NCI-H69 (cell line): ENCODE measurements around the gene ZNF335.
A peak's percentile ranks its signal among the peaks of the same experiment; 100 is the strongest.

Experiments used
- DNase-seq: peaks from one replicate; lab custom pipeline; 2025; lab: John Stamatoyannopoulos, UW

The ZNF335 gene, protein sequence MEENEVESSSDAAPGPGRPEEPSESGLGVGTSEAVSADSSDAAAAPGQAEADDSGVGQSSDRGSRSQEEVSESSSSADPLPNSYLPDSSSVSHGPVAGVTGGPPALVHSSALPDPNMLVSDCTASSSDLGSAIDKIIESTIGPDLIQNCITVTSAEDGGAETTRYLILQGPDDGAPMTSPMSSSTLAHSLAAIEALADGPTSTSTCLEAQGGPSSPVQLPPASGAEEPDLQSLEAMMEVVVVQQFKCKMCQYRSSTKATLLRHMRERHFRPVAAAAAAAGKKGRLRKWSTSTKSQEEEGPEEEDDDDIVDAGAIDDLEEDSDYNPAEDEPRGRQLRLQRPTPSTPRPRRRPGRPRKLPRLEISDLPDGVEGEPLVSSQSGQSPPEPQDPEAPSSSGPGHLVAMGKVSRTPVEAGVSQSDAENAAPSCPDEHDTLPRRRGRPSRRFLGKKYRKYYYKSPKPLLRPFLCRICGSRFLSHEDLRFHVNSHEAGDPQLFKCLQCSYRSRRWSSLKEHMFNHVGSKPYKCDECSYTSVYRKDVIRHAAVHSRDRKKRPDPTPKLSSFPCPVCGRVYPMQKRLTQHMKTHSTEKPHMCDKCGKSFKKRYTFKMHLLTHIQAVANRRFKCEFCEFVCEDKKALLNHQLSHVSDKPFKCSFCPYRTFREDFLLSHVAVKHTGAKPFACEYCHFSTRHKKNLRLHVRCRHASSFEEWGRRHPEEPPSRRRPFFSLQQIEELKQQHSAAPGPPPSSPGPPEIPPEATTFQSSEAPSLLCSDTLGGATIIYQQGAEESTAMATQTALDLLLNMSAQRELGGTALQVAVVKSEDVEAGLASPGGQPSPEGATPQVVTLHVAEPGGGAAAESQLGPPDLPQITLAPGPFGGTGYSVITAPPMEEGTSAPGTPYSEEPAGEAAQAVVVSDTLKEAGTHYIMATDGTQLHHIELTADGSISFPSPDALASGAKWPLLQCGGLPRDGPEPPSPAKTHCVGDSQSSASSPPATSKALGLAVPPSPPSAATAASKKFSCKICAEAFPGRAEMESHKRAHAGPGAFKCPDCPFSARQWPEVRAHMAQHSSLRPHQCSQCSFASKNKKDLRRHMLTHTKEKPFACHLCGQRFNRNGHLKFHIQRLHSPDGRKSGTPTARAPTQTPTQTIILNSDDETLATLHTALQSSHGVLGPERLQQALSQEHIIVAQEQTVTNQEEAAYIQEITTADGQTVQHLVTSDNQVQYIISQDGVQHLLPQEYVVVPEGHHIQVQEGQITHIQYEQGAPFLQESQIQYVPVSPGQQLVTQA (N-terminal part only)

DNA sequence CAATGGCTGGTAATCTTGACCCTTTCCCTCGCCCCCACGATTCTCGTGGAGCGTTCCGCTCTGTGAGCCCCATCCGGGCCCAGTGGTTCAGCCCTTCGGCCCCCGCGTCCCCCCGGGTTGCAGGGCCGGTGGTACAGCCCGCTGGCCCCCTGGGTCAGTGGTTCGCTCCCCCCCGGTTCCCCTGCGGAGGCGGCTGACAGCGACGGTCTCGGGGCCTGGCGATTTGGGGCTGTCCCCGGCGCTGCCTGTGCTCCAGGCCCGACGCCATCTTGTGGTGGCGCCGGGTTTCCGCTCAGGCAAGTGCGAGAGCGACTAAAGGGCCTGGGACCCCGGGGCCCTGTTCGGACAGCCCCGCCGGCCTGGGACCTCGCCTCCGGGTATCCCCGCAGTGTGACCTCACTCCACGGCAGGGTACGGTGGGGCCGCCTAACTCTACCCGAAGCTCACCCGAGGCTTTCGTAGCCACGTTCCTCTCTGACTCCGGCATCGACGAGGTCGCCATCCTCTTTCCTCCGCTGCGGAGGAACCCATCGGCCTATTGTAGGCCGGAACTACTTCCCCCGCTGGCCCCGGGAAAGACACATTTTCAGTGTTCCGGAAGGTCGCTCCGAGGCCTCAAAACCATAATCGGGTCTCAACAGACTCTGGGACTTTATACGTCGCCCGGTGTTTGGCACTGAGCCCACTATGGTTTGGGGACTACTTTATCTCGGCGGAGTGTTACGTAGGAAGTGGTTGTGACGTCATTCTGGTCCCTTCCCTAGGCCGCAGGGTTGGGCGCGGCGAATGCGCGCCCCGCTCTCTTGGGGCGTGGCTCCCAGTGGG, at the start of gene ZNF335:
TSS of gene ZNF335 (minus strand) at position 529 of the 825 bp plus-strand sequence. CDS start 793 bp downstream, outside the sequence.
- peak; percentile 93 for DNase-seq

GRCh38 chr20:46020555-46020954, 48.6 kb upstream of the ZNF335 start:
- no peak for DNase-seq

DNA sequence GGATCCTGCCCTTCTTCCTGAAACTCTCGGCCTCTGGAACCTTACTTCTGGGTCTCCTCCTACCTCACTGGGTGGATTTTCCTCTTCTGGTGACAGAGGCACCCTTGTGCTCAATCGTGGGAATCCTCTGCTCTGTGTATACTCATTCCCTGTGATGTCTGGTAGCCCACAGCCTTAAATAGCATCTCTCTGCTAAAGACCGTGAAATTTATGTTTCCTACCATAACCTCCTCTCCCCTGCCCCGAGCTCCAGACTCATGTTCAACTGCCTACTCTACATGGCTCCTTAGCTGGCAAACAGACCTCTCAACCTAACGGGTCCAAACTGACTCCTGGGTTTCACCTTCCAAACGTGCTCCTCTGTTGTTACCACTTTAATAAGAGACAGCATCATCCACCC, 46.6 kb upstream of the ZNF335 start:
- no peak for DNase-seq

- no peak for DNase-seq
Observed at GRCh38 chr20:46018112-46018511, 46.1 kb upstream of the ZNF335 start.

DNA sequence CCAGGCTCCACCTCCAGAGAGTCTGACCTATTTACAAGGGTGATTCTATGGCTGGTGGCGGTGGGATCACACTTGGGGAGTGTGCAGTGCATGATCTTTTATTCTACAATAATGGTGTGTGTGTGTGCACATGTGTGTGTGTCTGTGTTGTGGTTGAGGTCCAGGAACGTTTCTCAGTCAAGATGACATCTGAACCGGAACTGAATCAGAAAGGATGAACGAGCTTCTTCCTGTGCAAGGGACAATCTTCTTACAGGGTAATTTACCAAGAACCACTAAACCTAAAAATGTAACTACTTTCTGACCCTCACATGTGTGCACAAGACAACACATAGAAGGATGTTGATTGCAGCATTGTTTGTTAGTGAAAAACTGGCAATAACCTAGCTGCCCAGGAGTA, 45.3 kb upstream of the ZNF335 start:
- no peak for DNase-seq

DNA sequence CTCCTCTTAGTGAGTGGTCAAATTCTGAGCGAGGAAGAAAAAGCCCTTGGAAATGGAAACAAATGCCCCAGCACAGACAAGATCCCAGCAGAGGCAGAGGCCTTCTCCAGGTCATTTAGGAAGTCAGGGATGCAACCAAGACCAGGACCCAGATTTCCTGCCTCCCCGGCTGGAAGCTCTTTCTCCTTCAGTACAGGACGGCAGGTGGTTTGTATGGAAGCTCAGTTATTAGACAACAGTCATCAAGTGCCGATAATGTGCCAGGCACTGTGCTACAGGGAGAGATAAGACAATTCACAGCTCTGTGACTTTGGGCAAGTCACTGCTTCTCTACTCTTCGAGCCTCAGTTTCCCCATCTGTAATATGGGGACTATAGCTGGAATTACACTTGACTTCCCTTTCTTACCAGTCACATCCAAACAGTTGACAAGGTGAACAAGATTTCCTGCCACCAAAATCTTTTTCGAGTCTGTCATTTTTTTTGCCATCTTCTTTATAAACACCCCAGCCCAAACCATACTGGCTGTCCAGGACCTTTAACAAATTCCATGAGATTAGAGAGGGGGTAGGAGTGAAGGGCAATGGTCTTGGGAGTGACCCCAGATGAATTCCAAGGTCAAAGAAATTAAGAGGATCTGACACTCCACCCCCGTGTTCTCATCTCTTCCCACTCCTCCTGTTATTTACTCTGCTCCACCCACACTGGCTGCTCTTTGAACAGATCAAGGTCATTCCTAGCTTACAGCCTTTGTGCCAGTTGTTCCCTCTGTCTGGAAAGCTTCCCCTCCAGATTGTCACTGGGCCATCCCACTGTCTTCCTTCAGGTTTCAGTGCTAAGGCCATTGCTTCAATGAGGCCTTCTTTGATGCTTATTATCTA, 42.8 kb upstream of the ZNF335 start:
- peak; percentile 13 for DNase-seq

- DNase-seq = peak; percentile 81
Observed at GRCh38 chr20:46013829-46014516, 42.0 kb upstream of the ZNF335 start.

- peak; percentile 25 for DNase-seq
Observed at GRCh38 chr20:46013322-46013828, 41.4 kb upstream of the ZNF335 start.

GRCh38 chr20:46012921-46013320, 40.9 kb upstream of the ZNF335 start:
- no peak for DNase-seq

GRCh38 chr20:46011631-46012482, 39.9 kb upstream of the ZNF335 start:
- DNase-seq = peak; percentile 53

- DNase-seq = peak; percentile 41
Observed at GRCh38 chr20:46010491-46011391, 38.7 kb upstream of the ZNF335 start.

- no peak for DNase-seq
Observed at GRCh38 chr20:46009816-46010215, 37.8 kb upstream of the ZNF335 start.

- DNase-seq = no peak
Observed at GRCh38 chr20:46007671-46008070, 35.7 kb upstream of the ZNF335 start.

DNA sequence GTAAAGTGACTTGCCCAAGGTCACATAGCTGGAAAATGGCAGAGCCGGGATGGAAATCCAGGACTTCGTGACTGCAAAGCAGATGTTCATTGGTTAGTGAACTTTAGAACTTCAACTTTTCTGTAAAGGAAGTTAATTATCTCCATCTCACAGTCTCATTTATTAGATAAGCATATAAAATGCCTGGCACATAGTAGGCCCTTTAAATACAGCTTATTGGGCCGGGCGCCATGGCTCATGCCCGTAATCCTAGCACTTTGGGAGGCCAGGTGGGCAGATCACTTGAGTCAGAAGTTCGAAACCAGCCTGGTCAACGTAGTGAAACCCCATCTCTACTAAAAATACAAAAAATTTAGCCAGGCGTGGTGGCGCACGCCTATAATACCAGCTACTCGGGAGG, 35.0 kb upstream of the ZNF335 start:
- DNase-seq = no peak

GRCh38 chr20:46006022-46006705, 34.2 kb upstream of the ZNF335 start:
- no peak for DNase-seq

GRCh38 chr20:46004889-46005473, 33.0 kb upstream of the ZNF335 start:
- peak; percentile 79 for DNase-seq
